Erythroblast (primary cell): ENCODE data around the gene PTPN7.

Experiments used
- GATA1 ChIP-seq: IDR thresholded peaks from 2 replicates; pipeline ENCODE4 v1.6.1; 2011; ENCODE audit warnings: low read depth, mild to moderate bottlenecking, control low read depth, low read length, moderate library complexity
- POLR2A ChIP-seq: IDR thresholded peaks from 2 replicates; pipeline ENCODE4 v1.6.1; 2011; ENCODE audit warnings: mild to moderate bottlenecking, low read length

DNA sequence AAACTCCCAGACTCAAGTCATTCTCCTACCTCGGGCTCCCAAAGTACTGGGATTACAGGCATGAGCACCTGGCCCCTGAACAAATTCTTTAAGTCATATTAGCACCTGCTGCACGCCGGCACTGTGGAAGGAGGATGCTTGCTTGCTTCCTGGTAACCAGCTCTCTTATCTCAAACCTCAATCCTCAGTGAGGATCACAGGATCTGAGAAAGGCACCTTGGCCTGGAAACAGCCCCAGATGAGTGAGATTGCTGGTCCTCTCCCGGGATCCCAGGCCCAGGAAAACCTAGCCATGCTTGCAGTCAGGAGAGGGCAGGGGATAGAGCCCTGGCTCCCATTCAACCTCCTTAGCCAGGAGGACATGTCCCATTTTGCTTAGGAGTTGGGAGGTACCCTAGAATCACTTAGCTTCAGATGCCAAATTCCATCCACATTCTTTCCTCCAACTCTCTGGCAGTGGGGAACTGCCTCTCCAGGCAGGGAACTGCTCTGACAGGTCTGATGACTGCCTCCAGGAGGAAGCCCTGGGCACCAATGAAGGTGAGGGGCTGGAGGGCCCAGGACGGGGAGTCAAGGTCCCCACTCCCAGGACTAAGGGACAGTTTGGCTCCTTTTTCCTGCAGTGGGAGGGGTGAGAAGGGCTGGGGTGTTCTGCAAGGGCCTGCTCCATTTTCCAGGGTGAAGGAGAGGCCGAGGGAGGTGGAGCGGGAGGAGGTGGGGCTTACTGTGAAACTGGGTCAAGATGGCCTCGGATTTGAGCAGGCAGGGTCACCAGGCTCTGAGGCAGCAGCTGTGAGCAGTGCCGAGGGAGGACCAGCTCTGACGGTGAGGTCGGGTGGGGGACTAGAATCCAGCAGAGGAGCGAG, 28.2 kb downstream of the PTPN7 start:
- TF ChIP-seq POLR2A (no peak), GATA1 (no peak)
